HG02588 (cell line): ENCODE measurements around the gene PLPPR1.

ENCODE experiments used
- ATAC-seq: cut with Tn5 transposase; IDR thresholded peaks from one replicate; pipeline ENCODE4 v1.9.1; 2021; ENCODE audit warnings: mild to moderate bottlenecking, moderate library complexity; ENCODE audit not compliant: unreplicated experiment

PLPPR1 gene

GRCh38 chr9:101333926-101334702 is 305.6 kb downstream of the PLPPR1 start:
- ATAC-seq, result no peak

GRCh38 chr9:101336091-101336490 is 307.6 kb downstream of the PLPPR1 start:
- no peak for ATAC-seq

- no peak for ATAC-seq
Observed at GRCh38 chr9:101337237-101337636, 308.7 kb downstream of the PLPPR1 start.

- no peak for ATAC-seq
Observed at GRCh38 chr9:101341958-101342357, 313.4 kb downstream of the PLPPR1 start.

- ATAC-seq, result no peak
Observed at GRCh38 chr9:101342595-101342994, 314.1 kb downstream of the PLPPR1 start.

GRCh38 chr9:101350285-101350684 is 321.8 kb downstream of the PLPPR1 start:
- no peak for ATAC-seq

GRCh38 chr9:101352892-101353463 is 324.5 kb downstream of the PLPPR1 start:
- no peak for ATAC-seq

- ATAC-seq, result no peak
Observed at GRCh38 chr9:101353683-101354082, 325.2 kb downstream of the PLPPR1 start.

- no peak for ATAC-seq
Observed at GRCh38 chr9:101354143-101354764, 325.7 kb downstream of the PLPPR1 start.

- no peak for ATAC-seq
Observed at GRCh38 chr9:101354765-101355708, 326.5 kb downstream of the PLPPR1 start.

GRCh38 chr9:101356619-101357018 is 328.1 kb downstream of the PLPPR1 start:
- no peak for ATAC-seq

- ATAC-seq, result no peak
Observed at GRCh38 chr9:101359679-101360078, 331.2 kb downstream of the PLPPR1 start.

- no peak for ATAC-seq
Observed at GRCh38 chr9:101360647-101361046, 332.1 kb downstream of the PLPPR1 start.

- ATAC-seq, result no peak
Observed at GRCh38 chr9:101362450-101362849, 333.9 kb downstream of the PLPPR1 start.

- no peak for ATAC-seq
Observed at GRCh38 chr9:101365181-101365580, 336.7 kb downstream of the PLPPR1 start.

GRCh38 chr9:101366038-101366756 is 337.7 kb downstream of the PLPPR1 start:
- no peak for ATAC-seq

- ATAC-seq, result no peak
Observed at GRCh38 chr9:101367323-101367722, 338.8 kb downstream of the PLPPR1 start.

GRCh38 chr9:101369286-101369685 is 340.8 kb downstream of the PLPPR1 start:
- ATAC-seq, result no peak

- ATAC-seq, result no peak
Observed at GRCh38 chr9:101369884-101370531, 341.5 kb downstream of the PLPPR1 start.

- ATAC-seq, result no peak
Observed at GRCh38 chr9:101371813-101372212, 343.3 kb downstream of the PLPPR1 start.
